HepG2 (cell line): Measurements from ENCODE around the gene AHCY. TPM values are rescaled to one million over a fixed set of nuclear protein-coding genes. Genes with fewer than 3 reads are reported as not detected.

Experiments
- AHDC1 ChIP-seq: sonication (generic); formaldehyde crosslinking; IDR thresholded peaks from 2 replicates; pipeline ENCODE4 v1.5.1; 2020; ENCODE audit warnings: mild to moderate bottlenecking, missing genetic modification reagents, borderline replicate concordance
- CENPX ChIP-seq: sonication (generic); formaldehyde crosslinking; IDR thresholded peaks from 2 replicates; pipeline ENCODE4 v1.9.0; 2021; ENCODE audit warnings: mild to moderate bottlenecking, missing genetic modification reagents, moderate library complexity
- GFI1 ChIP-seq: sonication (generic); formaldehyde crosslinking; IDR thresholded peaks from 2 replicates; pipeline ENCODE4 v1.5.0; 2020; ENCODE audit warnings: missing genetic modification reagents, mild to moderate bottlenecking, borderline replicate concordance
- HINFP ChIP-seq: sonication (generic); formaldehyde crosslinking; IDR thresholded peaks from 2 replicates; pipeline ENCODE4 v1.4.0; 2020; ENCODE audit warnings: low read depth, mild to moderate bottlenecking, missing genetic modification reagents
- LBX2 ChIP-seq: sonication (generic); formaldehyde crosslinking; IDR thresholded peaks from 2 replicates; pipeline ENCODE4 v1.5.0; 2020; ENCODE audit warnings: missing genetic modification reagents, mild to moderate bottlenecking, borderline replicate concordance
- NFKBIZ ChIP-seq: IDR thresholded peaks from 2 replicates; pipeline ENCODE4 v1.6.1; 2018; ENCODE audit warnings: missing genetic modification reagents, missing compliant biosample characterization
- NONO ChIP-seq, 2 experiments: fragments of 450-650 bp in 1 of 2; sonication (generic) in 1 of 2; formaldehyde crosslinking in 1 of 2; IDR thresholded peaks in 1 of 2; conservative IDR thresholded peaks in 1 of 2; 2 replicates each; pipeline versions ENCODE4 v1.6.1 to v1.8.0; 2017 to 2022; ENCODE audit warnings: mild to moderate bottlenecking in 1 of 2, missing genetic modification reagents in 1 of 2, moderate library complexity in 1 of 2
- TGIF2 ChIP-seq: IDR thresholded peaks from 2 replicates; pipeline ENCODE4 v1.6.1; 2016; ENCODE audit warnings: control low read depth, missing compliant biosample characterization
- ZBTB7A ChIP-seq: sonication (generic); formaldehyde crosslinking; IDR thresholded peaks from 2 replicates; pipeline ENCODE4 v1.8.0; 2022; ENCODE audit warnings: mild to moderate bottlenecking, missing genetic modification reagents
- ZBTB8A ChIP-seq: sonication (generic); formaldehyde crosslinking; IDR thresholded peaks from 2 replicates; pipeline ENCODE4 v1.4.0; 2020; ENCODE audit warnings: mild to moderate bottlenecking, low read depth, missing genetic modification reagents, borderline replicate concordance
- ZNF207 ChIP-seq: fragments of 450-650 bp; IDR thresholded peaks from 2 replicates; pipeline ENCODE4 v1.6.1; 2016; ENCODE audit warnings: antibody characterized with exemption, borderline replicate concordance
- ZNF234 ChIP-seq: sonication (generic); formaldehyde crosslinking; conservative IDR thresholded peaks from 2 replicates; pipeline ENCODE4 v1.5.1; 2020; ENCODE audit warnings: mild to moderate bottlenecking, missing genetic modification reagents
- ZNF256 ChIP-seq: sonication (generic); formaldehyde crosslinking; conservative IDR thresholded peaks from 2 replicates; pipeline ENCODE4 v1.4.0; 2020; ENCODE audit warnings: missing genetic modification reagents
- ZNF609 ChIP-seq: sonication (generic); formaldehyde crosslinking; IDR thresholded peaks from 2 replicates; pipeline ENCODE4 v1.4.0; 2020; ENCODE audit warnings: mild to moderate bottlenecking, missing genetic modification reagents, borderline replicate concordance
- ZNF7 ChIP-seq: IDR thresholded peaks from 2 replicates; pipeline ENCODE4 v1.6.1; 2016; ENCODE audit warnings: missing biosample characterization, missing genetic modification reagents
- ZSCAN25 ChIP-seq: sonication (generic); formaldehyde crosslinking; IDR thresholded peaks from 2 replicates; pipeline ENCODE4 v1.8.0; 2022; ENCODE audit warnings: mild to moderate bottlenecking, missing genetic modification reagents
- polyA plus RNA-seq, 8 experiments: library from polyadenylated mRNA; depleted of rRNA in 3 of 8; stranded (reverse) in 7 of 8; unstranded in 1 of 8; fragments of >200 nt; fragmentation: Illumina TruSeq in 4 of 8; extraction: Trizol in 4 of 8; gene quantifications; 2 replicates each; pipeline versions ENCODE4 v1.2.1 to v1.2.3, GENCODE V29; 2011 to 2016; ENCODE audit warnings: low read depth in 4 of 8, missing spikeins in 1 of 8, mixed read lengths in 1 of 8; ENCODE audit not compliant: insufficient read depth in 1 of 8
- total RNA-seq, 5 experiments: library from RNA; depleted of rRNA; stranded (reverse); fragments of >200 nt; fragmentation: Illumina TruSeq; extraction: Trizol; gene quantifications; 2 replicates each; pipeline ENCODE4 v1.2.3, GENCODE V29; 2016; ENCODE audit warnings: low read depth in 1 of 5

Gene AHCY
- total and polyA plus RNA-seq, 2 of the 13 experiments (the other 11 are each of a cell fraction or from before 2014, with no cell fraction given) = 407 to 419 TPM

- no peak for TF ChIP-seq AHDC1 (CRISPR knock-in tag)
- TF ChIP-seq NFKBIZ = no peak
- no peak for TF ChIP-seq ZNF234
- TF ChIP-seq ZBTB8A (CRISPR knock-in tag) = no peak
- TF ChIP-seq ZNF207 = no peak
- no peak for TF ChIP-seq ZNF609 (CRISPR knock-in tag)
- TF ChIP-seq CENPX (CRISPR knock-in tag) = no peak
- no peak for TF ChIP-seq NONO (IDR thresholded peaks at IDR 0.05)
- no peak for TF ChIP-seq NONO (CRISPR knock-in tag; conservative IDR thresholded peaks at IDR 0.05)
- TF ChIP-seq HINFP (CRISPR knock-in tag) = no peak
- no peak for TF ChIP-seq ZSCAN25 (CRISPR knock-in tag)
- no peak for TF ChIP-seq ZNF7 (CRISPR knock-in tag)
- TF ChIP-seq GFI1 (CRISPR knock-in tag) = no peak
- TF ChIP-seq ZNF256 (CRISPR knock-in tag) = no peak
- no peak for TF ChIP-seq TGIF2 (CRISPR knock-in tag)
- TF ChIP-seq ZBTB7A = 0 out of 2 replicates have a peak, but pooled peaks have one; percentile 69
- no peak for TF ChIP-seq LBX2 (CRISPR knock-in tag)
These were observed 40.5 kb downstream of the AHCY start (continued) for GRCh38 chr20:34262488-34263288.
